ENCODE measurements around the gene TMEM260.
"Not testable (repeated sequence)": the region's sequence is repeated elsewhere in the genome, so short reads cannot be mapped to it uniquely, and the experiment has no call there.

The TMEM260 gene

GRCh38 chr14:56686416-56686815, 106.8 kb downstream of the TMEM260 start:
- DNase-seq = no peak

GRCh38 chr14:56687123-56687522, 107.5 kb downstream of the TMEM260 start:
- DNase-seq = no peak

- DNase-seq = no peak
Measured at GRCh38 chr14:56694609-56695008, 115.0 kb downstream of the TMEM260 start.

- not testable (repeated sequence) for DNase-seq
Measured at GRCh38 chr14:56695216-56695615, 115.6 kb downstream of the TMEM260 start.

Data from activated CD4-positive, alpha-beta T cell treated with anti-CD3 and anti-CD28 coated beads for 48 hours (primary cell).